Psoas muscle (tissue), 8 donors: ENCODE measurements around the gene AATK. TPM values are rescaled to one million over a fixed set of nuclear protein-coding genes. Genes with fewer than 3 reads are reported as not detected.

Experiments used
- ATAC-seq, 4 donors: fragments of 200-7000 bp; cut with Tn5 transposase; one replicate each; pipeline ENCODE4 v1.9.1; 2020; ENCODE audit warnings: moderate library complexity in 3 of 4, mild to moderate bottlenecking in 2 of 4
- DNase-seq, 2 donors: peaks; one replicate each; pipeline ENCODE4 v3.0.0-alpha.2; 2020
- H3K27ac ChIP-seq: fragments of 200-600 bp; one replicate; pipeline ENCODE4 v1.8.0; 2022
- H3K27me3 ChIP-seq, 3 donors: fragments of 200-600 bp in 1 of 3; one replicate each; pipeline versions ENCODE4 v1.6.1 to v1.8.0; 2013 to 2022; ENCODE audit warnings: low read length in 2 of 3, mild to moderate bottlenecking in 2 of 3, moderate library complexity in 1 of 3; ENCODE audit not compliant: insufficient read depth in 3 of 3
- H3K36me3 ChIP-seq, 2 donors: fragments of 200-600 bp in 1 of 2; one replicate each; pipeline versions ENCODE4 v1.6.1 to v1.8.0; 2013 to 2022; ENCODE audit warnings: low read depth in 1 of 2, mild to moderate bottlenecking in 1 of 2, moderate library complexity in 1 of 2; ENCODE audit not compliant: insufficient read depth in 1 of 2
- H3K4me1 ChIP-seq: fragments of 200-600 bp; one replicate; pipeline ENCODE4 v1.8.0; 2022
- H3K4me3 ChIP-seq: fragments of 200-600 bp; one replicate; pipeline ENCODE4 v1.8.0; 2022; ENCODE audit warnings: mild to moderate bottlenecking
- H3K9me3 ChIP-seq: fragments of 200-600 bp; one replicate; pipeline ENCODE4 v1.8.0; 2022
- WGBS, 3 donors: extraction: QIAGEN DNeasy Blood & Tissue Kit; methylation state at CpG; one replicate each; pipeline versions ENCODE4 v1.1.6 to v1.1.7; 2013; 5-methylcytosine and 5-hydroxymethylcytosine counted together
- intact Hi-C, 2 donors: fragments of 100-400 bp; cut with DNase I; formaldehyde crosslinking; loops; one replicate each; pipeline versions ENCODE4 v1.11.0 to v1.14.2; 2022
- polyA plus RNA-seq, 3 donors: library from polyadenylated mRNA; stranded (reverse); fragments of 200-250 nt; gene quantifications; one replicate each; pipeline ENCODE4 v1.2.3, GENCODE V29; 2013
- total RNA-seq, 4 donors: library from RNA; stranded (reverse); fragmentation: NEBNext Ultra II Directional in 2 of 4; extraction: Animal tissue kit (Norgen Biotek cat#: 25700) in 2 of 4; gene quantifications; one replicate each; pipeline versions ENCODE4 v1.2.1 to v1.2.4, GENCODE V29; 2021 to 2023
- TF ChIP-seq, protein P1 (sequence below): fragments of 200-600 bp; IDR thresholded peaks from one replicate; pipeline ENCODE4 v1.8.0; 2022; ENCODE audit warnings: antibody characterized with exemption
- donor health status: healthy with polysubstance abuse.
- donor health status: DM: no; HTN: no; CAD: no; lungs with moderate emphysema.
- donor health status: Bipolar disorder and iron deficiency.
- donor health status: healthy.
- donor health status: DM: yes; HTN: yes; CAD: no.
- donor health status: DM: no; HTN: no; CAD: no.
- donor health status: DM: no; HTN: no; CAD: no.
- donor health status: DM: yes; HTN: yes; CAD: no.

The AATK gene
- total and polyA plus RNA-seq, 7 donors = 0.21 to 1.8 (median 1.0) TPM

DNA sequence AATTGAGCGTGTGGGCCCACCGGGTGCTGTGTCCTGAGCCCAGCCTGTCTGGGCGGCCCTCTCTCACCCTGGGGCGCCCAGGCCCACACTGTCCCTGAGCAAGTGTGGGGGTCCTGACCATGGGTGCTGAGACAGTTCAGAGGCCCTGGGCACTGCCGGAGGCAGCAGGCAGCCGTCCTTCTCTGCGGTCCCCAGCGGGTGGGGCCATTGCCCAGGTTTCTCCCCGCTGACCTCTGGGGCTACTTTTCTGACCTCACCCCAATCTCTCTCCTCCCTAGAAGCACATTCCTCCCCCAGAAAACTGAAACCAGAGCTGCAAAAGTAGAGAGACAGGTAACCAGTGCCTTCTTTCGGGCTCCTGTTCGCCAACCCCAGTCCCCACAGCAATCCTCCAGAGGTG lies 36.7 kb downstream of the AATK start:
- DNase-seq (no peak), ATAC-seq (no peak)
- TF ChIP-seq, protein P1, sequence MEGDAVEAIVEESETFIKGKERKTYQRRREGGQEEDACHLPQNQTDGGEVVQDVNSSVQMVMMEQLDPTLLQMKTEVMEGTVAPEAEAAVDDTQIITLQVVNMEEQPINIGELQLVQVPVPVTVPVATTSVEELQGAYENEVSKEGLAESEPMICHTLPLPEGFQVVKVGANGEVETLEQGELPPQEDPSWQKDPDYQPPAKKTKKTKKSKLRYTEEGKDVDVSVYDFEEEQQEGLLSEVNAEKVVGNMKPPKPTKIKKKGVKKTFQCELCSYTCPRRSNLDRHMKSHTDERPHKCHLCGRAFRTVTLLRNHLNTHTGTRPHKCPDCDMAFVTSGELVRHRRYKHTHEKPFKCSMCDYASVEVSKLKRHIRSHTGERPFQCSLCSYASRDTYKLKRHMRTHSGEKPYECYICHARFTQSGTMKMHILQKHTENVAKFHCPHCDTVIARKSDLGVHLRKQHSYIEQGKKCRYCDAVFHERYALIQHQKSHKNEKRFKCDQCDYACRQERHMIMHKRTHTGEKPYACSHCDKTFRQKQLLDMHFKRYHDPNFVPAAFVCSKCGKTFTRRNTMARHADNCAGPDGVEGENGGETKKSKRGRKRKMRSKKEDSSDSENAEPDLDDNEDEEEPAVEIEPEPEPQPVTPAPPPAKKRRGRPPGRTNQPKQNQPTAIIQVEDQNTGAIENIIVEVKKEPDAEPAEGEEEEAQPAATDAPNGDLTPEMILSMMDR = no peak
- no peaks in the 10 kb centered on the region for H3K9me3 ChIP-seq
- H3K36me3 ChIP-seq = no peaks in the 10 kb centered on the region
- intact Hi-C loops = no loop called here
- no peaks in the 10 kb centered on the region for H3K4me1 ChIP-seq
- no peak overlapping the region for H3K4me3 ChIP-seq
- H3K27me3 ChIP-seq = no peaks in the 10 kb centered on the region
- no peak overlapping the region for H3K27ac ChIP-seq
- WGBS, 3 donors = 95 to 96% (median 95%) methylated on average over 6 to 11 of the region's 11 CpGs

GRCh38 chr17:81128774-81129173 lies 37.2 kb downstream of the AATK start:
- 87 to 92% (median 89%) methylated on average over 22 to 23 of the region's 23 CpGs for WGBS, 3 donors
- H3K36me3 ChIP-seq = no peaks in the 10 kb centered on the region
- ATAC-seq = no peak
- no peak overlapping the region for H3K27ac ChIP-seq
- TF ChIP-seq, protein P1 = no peak
- no peaks in the 10 kb centered on the region for H3K4me1 ChIP-seq
- no peak for DNase-seq
- H3K27me3 ChIP-seq = no peaks in the 10 kb centered on the region
- H3K9me3 ChIP-seq = no peaks in the 10 kb centered on the region
- no peak overlapping the region for H3K4me3 ChIP-seq
- intact Hi-C loops = no loop called here

DNA sequence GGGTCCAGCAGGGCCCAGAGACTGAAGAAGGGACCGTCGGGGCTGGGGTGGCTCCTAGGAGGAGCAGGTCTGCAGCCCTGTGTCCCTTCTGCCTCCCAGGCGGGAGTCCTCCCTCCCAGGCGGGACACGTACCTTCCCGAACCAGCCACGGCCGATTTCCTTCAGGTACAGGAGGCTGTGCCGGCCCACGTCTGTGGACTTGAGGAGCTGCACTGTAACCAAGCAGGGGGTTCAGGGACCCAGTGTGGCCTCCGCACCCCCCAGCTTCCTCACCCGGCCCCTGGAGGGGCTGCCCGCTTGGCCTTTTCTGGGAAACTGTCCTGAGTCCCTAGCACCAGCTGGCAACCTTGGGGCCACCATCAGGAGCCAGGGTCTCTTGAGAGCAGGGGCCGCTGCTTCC lies 37.7 kb downstream of the AATK start:
- Histone ChIP-seq H3K9me3 (no peaks in the 10 kb centered on the region), H3K36me3 (no peaks in the 10 kb centered on the region), H3K4me3 (no peak overlapping the region), H3K27me3 (no peaks in the 10 kb centered on the region), H3K4me1 (no peaks in the 10 kb centered on the region), H3K27ac (no peak overlapping the region)
- no peak for DNase-seq
- TF ChIP-seq, protein P1 = no peak
- intact Hi-C loops = no loop called here
- 91 to 93% (median 92%) methylated on average over 11 to 14 of the region's 14 CpGs for WGBS, 3 donors
- ATAC-seq = no peak

GRCh38 chr17:81127526-81128177 lies 38.4 kb downstream of the AATK start:
- Histone ChIP-seq H3K27me3 (no peaks in the 10 kb centered on the region), H3K27ac (no peak overlapping the region), H3K4me1 (no peaks in the 10 kb centered on the region), H3K36me3 (no peaks in the 10 kb centered on the region), H3K9me3 (no peaks in the 10 kb centered on the region), H3K4me3 (no peak overlapping the region)
- TF ChIP-seq, protein P1 = no peak
- DNase-seq = peak in 1 of 2 donors; percentile 54
- intact Hi-C loops = no loop called here
- WGBS, 3 donors = 82 to 88% (median 86%) methylated on average over 16 to 25 of the region's 25 CpGs
- no peak for ATAC-seq

GRCh38 chr17:81127133-81127455 lies 38.9 kb downstream of the AATK start:
- TF ChIP-seq, protein P1 = no peak
- DNase-seq = no peak
- no peak overlapping the region for H3K4me3 ChIP-seq
- 59 to 76% (median 61%) methylated on average over 3 to 5 of the region's 5 CpGs for WGBS, 3 donors
- ATAC-seq = no peak
- H3K36me3 ChIP-seq = no peaks in the 10 kb centered on the region
- no peak overlapping the region for H3K27ac ChIP-seq
- intact Hi-C loops = no loop called here
- H3K9me3 ChIP-seq = no peaks in the 10 kb centered on the region
- no peaks in the 10 kb centered on the region for H3K27me3 ChIP-seq
- no peaks in the 10 kb centered on the region for H3K4me1 ChIP-seq
